GM21723 (cell line): ENCODE results near the gene NATD1.
"Not testable (repeated sequence)": the region's sequence is repeated elsewhere in the genome, so short reads cannot be mapped to it uniquely, and the experiment has no call there.

ENCODE experiments used
- ATAC-seq: cut with Tn5 transposase; IDR thresholded peaks from one replicate; pipeline ENCODE4 v1.9.1; 2021; ENCODE audit warnings: mild to moderate bottlenecking, moderate library complexity; ENCODE audit not compliant: unreplicated experiment

NATD1 gene

DNA sequence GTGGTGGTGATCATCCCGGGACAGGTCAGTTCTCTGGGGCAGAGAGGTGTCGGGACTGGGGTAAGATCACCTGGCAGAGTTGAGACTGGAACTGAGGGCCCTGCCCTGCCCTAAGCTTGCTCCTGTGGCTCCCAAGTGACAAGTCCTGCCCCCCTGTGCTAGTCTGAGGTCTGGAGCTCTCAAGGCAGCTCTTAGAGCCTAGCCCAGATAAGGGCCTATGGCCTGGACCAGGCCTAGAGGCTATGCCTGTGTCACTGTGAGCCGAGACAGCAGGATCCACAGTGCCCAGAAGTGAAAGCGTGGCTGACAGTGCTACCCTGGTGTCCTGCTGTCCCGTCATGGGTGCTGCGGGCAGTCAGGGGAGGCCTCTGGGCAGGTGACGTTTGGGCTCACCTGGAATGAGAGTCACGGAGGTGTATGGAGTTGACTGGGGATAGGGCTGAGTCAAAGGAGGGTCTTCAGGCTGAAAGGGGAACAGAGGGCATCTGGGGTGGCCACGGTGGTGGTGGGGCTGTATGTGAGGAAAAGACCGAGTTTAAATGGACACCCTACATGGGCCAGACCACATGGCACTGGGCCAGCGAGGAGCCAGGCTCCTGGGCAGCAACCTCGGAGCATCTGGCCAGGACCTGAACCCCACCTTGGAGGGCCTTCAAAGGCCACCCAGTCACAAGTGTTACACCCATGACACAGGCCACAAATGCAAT is 5.5 kb downstream of the NATD1 start:
- ATAC-seq = no peak

DNA sequence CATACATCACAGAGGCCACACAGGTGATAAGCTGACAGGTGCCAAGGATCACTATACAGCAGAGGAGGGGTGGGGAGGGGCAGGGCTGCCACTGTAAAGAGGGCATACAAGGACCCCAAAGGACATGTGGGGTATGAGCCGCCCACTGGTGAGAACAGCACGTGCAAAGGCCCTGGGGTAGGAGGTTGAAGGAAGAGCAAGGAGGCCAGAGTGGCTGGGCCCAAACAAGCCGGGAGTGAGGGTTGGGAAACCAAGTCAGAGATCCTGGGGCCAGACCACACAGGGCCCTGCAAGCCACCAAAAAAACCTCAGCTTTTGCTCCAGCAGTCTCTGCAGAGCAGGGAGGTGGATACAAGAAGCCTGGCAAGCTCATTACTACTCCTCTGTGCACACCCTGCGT is 6.5 kb downstream of the NATD1 start:
- no peak for ATAC-seq

DNA sequence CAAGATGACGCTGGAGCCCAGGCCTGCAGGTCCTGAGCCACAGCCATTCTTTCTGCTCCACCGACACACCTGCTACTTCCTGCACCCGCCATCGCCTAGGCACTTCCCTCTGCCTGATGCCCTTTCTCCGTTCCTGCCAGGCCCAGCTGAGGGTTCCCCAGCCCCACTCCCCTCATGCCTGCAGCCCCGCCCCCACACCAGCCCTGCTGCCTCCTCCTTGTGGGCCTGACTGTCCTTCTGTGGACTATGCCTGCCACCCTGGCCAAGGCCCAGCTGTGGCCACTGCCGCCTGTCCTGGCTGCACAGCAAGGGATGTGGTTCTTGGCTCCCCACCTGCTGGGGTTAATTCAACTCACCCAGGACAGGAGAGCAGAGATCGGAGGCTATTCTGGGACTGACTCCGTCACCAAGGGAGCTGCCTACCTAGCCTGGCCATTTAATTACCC is 7.5 kb downstream of the NATD1 start:
- ATAC-seq = no peak

DNA sequence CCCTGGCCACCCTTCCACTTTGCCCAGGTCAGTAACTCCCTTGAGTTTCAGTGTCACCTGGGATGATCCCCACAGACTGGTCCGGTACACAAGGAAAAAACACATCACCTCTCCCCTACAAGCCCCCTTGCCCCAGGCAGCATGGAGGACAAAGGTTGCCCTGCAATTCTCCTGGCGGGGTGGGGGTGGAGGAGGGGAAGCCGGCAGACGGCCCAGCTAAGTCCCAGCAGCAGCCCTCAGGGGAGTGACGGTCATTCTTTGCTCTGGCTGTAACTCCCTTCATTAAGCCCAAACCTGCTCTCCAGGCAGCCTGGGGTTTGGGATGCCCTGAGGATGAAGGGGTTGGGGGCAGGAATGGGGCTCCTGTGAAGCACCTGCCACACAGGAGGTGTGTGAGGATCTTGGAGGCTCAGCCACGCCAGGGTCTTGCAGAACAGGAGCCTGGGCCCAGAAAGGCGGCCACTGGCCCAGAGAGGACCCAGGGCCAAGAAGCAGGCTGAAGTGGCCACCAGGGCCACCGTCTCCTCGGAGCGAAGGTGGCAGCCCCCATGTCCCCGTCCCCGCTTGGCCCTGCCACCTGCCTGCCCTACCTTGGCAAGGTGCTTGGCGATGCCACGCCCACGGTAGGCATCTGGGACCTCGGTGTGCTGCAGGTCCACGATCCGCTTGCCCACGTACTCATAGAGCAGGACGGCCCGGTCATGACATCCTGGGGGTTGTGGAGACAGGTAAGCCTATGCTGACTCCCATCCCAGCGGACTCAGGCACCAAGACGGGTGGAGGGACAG is 9.5 kb downstream of the NATD1 start:
- ATAC-seq = no peak

DNA sequence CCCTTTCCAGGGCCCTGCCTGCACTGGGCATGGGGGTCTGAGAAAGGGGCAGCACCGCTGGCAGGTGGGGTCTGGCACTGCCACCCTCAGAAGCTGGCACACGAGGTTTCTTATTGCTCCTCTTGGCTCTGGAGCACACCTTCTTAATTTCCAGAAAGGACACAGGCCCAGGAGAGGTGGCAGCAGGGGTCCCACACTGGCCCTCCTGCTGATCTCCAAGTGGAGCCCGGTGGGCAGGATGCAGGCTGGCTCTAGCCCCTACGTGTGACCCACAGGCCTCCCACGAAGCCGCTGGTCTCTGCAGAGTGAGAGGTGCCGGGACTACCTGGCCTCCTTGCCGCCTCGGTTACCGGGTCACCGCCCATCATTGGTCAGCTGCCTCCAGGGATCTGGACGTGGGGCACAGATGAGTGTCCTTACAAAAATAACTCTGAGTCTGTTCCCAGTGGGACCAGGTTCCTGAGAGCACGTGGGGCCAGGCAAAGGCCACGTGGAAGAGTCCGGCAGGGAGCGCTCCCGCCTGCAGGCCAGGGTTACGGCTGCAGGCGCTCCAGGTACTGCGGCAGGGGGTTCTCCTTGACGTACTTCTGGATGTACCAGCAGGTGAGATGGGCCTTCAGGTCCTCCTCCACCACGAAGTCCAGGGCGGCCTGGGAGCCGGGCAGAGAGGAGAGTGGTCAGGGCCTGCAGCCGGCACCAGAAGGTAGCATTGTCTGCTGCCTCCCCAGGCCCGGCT is 10.3 kb downstream of the NATD1 start:
- ATAC-seq = no peak

DNA sequence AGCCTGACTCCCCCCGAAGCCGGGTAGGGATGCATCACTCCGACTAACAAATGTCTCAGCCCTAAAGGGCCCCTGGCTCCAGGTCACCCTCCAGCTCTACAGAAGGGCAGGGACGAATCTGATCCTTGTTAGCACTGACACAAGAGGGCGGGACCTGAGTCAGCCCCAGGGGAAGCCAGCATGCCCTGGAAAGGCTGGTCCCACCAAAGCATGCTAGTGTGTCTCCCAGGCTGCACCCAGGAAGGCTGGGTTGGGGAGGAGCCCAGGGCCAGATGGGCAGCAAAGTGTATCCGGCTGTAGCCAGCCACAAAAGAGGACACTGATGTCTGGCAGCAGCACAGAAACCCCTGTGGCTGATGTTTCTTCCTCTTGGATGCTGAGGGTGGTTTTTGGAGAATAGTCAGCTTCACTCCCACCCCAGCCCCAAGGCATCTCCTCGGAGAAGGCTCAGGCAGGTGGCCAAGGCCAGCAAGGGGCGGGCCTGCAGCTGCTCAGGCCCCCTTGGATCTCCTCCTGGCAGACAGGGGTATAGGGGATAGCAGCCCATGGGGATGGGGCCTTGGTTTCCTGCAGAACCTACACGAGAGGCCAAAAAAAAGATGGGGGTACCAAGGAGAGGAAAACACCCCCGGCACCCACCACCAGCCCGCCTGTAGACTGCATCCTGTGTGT is 11.0 kb downstream of the NATD1 start:
- ATAC-seq = no peak

DNA sequence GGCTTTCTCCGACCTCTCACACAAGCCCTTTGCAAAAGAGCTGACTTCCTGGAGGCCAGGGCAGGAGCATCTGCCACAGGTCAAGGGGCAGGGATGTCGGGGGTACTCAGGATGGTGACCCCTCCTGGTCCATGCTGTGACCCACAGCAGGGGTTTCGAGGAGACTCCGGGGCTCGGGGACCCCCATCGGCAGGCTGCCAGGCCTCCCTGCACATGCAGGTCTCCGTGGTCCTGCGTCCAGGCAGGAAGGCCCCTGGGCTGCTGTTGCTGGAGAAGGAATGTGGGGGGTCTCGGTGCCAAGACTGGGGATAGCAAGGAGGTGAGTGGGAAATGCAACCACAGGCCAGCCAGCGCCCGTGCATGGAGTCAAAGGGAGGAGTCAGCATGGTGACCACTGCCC is 11.6 kb downstream of the NATD1 start:
- ATAC-seq = no peak

DNA sequence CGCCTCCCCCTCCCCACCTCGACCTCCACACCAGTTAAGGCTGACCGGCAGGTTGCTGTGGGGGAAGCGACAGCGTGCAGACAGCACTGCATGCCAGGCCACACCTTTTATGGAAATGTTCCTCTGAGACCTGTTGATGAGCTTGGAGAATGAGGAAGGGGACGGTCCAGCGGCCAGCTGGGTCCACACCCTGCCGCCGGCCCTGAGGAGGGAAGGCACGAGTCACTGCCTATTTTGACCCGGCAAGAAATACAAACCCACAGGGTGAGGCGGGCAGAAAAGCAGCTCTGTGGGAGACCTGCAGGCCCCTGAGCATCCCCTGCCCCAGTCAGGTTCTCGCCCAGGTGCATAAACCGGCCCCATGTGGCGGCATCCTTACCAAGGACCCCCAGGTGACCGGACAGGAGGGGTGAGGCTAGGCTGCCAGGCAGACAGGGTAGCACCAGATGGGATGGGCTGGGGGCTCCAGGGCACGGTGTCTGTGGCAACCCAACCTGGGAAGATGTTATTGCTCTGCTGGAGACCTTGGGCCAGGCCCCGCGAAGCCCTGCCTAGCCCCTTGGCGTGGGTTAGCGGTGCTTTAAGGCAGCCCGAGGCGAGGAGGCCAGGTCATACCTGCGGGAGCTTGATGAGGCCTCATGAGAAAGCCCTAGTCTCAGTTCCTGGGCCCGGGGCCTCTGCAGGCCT is 12.7 kb downstream of the NATD1 start:
- no peak for ATAC-seq

DNA sequence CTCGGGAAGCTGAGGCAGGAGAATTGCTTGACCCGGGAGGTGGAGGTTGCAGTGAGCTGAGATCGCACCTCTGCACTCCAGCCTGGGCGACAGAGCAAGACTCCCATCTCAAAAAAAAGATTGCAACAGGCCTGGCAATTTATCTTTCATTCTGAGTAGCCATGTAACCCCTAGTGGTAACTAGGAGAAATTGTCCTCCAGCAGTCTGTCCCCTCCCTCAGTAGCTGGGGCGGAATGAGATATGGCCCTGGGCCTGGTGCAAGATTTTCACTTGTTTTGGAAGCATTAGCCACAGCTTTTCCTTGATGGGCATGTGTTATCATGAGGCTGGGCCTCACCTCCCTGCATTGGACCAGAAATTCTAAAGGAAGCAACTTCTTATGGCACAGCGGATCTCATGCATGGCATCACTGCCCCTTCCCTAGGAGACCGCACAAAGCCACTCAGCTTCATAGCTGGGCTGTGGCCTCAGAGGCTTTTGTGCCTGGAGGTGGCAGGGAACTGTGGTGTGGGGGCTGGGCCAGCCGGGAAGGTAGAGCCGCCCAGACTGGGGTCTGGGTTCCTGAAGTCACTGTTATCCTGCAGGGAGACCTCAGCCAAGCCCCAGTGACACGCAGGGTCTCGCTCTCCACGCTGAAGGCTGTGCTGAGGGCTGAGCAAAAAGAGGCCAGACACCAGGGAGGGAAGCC is 13.4 kb downstream of the NATD1 start:
- ATAC-seq = no peak

DNA sequence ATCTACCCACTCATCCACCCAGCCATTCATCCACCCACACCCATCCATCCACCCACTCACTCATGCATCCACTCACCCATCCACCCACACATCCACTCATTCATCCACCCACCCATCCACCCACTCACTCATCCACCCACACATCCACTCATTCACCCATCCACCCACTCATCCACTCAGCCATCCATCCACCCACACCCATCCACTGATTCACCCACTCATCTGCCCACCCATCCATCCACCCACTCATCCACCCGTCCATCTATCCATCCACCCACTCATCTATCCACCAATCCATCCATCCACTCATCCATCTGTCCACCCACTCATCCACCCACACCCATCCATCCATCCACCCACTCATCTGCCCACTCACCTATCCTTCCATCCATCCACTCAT is 17.3 kb downstream of the NATD1 start:
- no peak for ATAC-seq

DNA sequence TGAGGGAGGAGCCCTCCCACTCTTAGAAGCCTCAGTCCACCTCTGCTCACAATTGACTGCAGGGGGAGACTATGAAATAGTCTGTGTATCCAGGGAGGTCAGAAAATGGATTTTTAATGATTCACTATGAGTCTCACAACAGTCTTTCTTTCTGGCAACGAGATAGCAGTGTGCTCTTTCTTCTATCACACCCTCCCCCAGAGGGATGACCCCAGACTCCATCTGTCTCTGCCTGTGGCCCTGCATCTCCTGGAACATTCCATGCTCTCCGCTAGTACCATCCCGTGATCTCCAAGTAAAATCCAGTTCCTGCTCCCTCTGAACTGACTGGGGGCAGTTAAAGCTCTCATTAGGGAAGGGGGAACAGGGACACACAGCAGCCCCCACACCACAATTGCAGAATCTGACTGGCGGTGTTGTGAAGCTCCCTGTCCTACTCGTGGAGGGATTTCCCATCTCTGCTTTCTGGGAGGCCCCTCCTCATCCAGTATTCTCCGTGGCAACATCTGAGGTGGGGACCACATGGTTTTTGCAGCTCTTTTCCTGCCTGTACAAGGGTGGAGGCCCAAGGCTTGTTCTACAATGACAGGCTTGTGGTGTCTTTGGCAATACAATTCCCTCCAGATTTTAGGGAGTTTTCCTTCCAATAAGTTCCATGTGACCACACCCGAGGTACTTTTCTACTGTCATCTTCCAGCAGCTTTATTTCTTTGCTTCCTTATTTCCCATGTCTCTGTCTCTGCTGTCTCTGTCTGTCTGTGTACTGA is 19.4 kb downstream of the NATD1 start:
- ATAC-seq = no peak

DNA sequence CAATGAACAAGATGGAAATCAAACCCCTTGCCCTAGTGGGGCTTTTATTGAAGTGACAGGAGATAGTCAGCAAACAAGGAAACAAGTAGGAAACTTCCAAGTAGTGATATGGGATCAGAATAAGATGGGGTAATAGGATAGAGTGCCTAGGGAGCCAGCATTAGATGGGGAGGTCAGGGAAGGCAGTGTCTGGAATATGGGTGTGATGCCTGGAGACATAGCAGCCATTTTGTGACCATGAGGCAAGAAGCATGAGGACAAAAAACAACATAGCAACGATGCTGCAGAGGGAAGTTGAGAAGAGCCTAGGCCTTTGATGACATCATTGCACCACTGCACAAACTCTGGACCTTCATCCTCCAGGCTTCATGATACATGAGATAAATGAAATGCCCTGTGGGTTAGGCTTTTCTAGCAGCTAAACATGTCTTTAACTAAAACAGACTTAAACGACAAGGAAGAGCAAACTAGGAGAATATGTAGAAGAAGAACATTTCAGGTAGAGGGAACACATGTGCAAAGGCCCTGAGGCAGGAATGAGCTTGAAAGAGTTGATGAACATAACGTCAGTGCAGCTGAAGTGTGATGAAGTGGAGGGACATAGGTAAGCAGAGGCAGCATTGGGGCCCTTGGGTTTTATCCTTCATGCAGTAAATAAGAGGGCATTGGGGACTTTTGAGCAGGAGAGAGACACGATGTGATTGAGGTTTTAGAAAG is 21.0 kb downstream of the NATD1 start:
- no peak for ATAC-seq

DNA sequence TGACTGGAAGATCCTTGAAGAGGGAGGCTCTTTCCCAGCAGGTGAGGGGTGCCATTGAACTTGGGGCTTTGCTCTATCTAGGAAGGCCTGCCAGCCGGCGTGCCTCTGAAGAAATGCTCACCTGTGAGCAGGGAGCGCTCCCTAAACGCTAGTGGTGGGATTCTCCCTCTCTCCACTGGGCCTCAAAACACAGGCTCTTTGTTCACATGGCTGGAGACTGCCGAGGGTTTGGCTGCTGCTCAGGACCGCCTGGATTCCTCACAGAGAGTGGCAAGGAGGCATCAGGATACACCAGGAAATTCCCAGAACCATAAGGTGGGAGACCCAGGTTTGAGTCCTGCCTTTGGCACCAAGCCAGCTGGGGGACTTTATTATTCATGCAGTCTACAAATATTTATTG is 21.7 kb downstream of the NATD1 start:
- ATAC-seq = no peak

DNA sequence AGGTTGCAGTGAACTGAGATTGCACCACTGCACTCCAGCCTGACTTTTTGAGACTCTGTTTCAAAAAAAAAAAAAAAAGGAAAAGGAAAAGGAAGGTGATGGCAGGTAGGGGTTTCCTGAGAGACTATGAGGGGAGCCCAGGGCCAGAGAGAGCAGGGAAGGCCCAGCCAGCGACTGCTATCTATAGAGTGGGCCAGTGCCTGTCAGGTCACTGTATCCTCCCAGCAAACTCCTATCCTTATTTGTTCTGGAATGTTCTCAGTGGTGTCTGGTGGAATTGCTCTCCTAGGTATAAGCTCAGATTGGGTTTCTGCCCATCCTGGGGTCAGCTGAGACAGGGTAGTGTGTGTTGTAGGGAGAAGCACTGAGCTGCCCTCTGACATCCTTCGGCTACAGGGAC is 24.4 kb downstream of the NATD1 start:
- no peak for ATAC-seq

DNA sequence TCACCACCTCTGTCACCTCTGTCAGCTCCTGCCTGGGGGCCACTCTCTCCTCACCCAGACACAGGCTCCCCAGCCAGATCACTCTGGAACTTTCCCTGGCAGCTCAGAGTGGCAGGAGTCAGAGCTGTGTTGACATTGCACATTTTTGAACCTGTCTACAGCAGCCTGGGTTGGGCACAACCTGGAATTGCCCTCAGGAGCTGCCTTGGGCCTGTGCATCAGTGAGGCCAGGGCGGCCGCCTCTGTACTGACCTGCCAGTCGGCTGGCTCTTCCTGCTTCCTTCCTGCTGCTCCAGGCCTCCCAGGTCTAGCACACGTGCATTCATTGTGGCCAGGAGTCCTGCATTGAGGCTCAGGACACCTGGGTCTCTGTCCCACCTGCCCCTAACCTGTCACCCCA is 25.1 kb downstream of the NATD1 start:
- no peak for ATAC-seq

DNA sequence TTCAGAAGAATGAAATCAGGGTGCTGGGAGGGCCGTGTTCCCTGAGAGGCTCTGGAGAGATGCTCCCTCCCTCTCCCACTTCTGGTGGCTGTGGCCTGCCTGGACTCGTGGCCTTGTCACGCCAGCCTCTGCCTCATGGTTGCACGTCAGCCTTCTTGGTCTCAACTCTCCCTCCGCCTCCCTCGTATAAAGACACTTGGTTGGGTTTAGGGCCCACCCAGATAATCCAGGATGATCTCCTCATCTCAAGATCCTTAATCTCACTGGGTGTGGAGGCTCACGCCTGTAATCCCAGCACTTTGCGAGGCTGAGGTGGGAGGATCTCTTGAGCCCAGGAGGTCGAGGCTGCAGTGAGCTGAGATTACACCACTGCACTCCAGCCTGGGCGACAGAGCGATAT is 25.9 kb downstream of the NATD1 start:
- not testable (repeated sequence) for ATAC-seq

DNA sequence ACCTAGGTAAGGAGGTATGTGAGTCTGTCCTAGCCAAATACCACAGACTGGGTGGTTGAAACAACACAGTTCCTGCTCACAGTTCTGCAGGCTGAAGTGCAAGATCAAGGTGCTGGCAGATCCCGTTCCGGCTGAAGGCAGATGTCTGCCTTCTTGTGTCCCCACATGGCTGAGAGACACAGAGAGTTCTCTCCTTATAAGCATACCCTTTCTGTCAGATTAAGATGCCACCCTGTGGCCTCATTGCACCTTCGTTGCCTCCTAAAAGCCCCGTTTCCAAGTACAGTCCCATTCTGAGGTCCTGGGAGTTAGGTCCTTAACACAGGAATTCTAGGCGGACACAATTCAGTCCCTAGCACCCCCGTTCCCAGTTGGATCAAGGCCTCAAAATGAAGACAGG is 30.1 kb downstream of the NATD1 start:
- ATAC-seq = no peak

DNA sequence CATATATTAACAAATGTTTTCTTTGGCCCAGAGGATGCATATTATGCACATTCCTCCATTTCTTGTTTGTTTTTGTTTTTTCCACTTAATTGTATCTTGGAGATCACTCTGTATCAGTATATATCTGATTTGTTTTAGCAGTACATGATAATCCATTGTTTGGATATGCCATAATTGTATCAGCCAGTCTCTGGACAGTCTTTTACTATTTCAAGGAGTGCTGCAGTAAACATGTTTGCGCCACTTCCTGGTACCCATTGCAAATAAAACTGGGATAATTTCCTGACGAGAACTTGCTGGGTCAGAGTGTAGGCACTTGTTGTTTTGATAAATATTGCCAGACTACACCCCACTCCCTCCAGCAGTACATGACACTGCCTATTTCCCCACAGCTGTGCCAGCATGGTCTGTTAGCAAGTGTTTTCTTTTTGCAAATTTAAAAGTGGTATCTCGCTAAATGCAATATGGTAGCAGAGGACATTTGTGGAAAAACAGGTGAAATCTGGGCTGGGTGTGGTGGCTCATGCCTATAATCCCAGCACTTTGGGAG is 34.3 kb downstream of the NATD1 start:
- ATAC-seq = no peak
